Choroid plexus epithelial cell (primary cell): Measurements from ENCODE around the gene CRIP1.

ENCODE experiments used
- DNase-seq: peaks from one replicate; pipeline ENCODE4 v3.0.0-alpha.2; 2010; ENCODE audit warnings: low read depth
- H3K4me3 ChIP-seq: 2 replicates; pipeline ENCODE4 v1.5.1; 2011; ENCODE audit warnings: low read depth, mild to moderate bottlenecking, control low read depth, low read length, moderate library complexity
- CTCF ChIP-seq: conservative IDR thresholded peaks from 2 replicates; pipeline ENCODE4 v1.5.1; 2011; ENCODE audit warnings: low read depth, mild to moderate bottlenecking, control low read depth, inconsistent platforms, low read length, moderate library complexity

CRIP1 gene

GRCh38 chr14:105471823-105472485 lies 14.7 kb upstream of the CRIP1 start:
- H3K4me3 ChIP-seq = no peak overlapping the region
- TF ChIP-seq CTCF = no peak
- DNase-seq = no peak

DNA sequence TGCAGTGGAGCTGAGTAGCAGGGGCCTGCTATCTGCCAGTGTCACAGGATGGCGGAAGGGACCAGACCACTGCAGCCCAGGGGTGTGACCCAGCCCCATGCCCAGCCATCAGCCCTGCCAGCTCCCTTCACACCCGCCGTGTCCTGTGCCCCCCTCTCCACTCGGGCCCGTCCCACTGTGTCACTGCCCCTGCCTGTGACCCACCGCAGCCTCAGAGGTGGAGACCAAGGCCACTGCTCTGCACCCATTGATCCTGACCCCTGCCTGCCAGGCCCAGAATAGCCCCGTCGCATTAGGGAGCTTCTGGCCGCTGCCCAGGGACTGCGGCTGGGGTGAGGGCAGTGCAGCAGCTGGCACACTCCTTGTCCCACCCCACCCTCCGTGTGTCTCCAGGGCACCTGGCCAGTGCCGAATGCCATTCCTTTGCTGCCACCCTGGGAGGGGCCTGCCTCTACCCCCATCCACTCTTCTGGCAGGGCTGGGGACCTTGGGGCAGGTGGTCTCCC lies 14.1 kb upstream of the CRIP1 start:
- DNase-seq = no peak
- TF ChIP-seq CTCF = no peak

GRCh38 chr14:105473033-105473676 lies 13.5 kb upstream of the CRIP1 start:
- no peak overlapping the region for H3K4me3 ChIP-seq
- no peak for TF ChIP-seq CTCF
- DNase-seq = no peak

More for the DNA sequence above, 14.1 kb upstream of the CRIP1 start:
- H3K4me3 ChIP-seq = no peak overlapping the region

DNA sequence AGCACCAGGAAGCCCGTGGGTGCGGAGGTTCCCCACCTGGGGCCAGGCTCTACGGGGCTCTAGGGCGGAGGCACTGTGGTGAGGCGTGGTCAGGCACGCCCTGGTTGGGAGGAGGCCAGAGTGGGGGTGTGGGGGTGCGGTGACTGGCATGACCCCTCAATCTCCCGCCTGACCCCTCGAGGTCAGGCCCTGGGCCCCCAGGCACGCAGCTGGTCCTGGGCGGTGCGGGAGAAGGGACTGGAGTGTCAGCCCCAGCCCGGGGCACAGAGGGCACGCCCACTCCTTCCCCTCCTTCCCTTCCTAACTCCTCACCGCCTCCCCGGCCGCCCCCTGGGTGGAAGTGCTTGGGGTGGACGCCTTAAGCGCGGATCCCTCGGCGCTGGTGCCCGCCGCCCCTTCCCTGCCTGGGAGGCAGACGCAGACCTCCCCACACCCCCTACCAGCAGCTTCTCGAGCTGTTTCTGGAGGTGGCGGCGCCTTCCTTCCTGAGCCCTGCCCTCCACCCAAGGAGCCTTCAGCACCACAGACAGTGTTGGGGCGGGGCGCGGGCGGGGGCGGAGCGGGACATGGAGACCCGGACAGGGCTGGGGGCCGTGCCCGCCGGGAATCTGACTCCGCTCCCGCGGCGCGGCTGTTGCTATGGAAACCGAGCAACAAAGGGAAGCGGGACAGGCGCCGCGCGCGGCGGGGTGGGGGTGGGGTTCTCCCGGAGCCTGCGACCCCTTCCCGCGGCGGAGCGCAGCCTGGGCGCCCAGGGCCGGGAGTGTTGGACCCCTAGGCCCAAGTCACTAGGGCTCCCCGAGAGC lies 12.8 kb upstream of the CRIP1 start:
- no peak for TF ChIP-seq CTCF
- DNase-seq = peak; percentile 85
- H3K4me3 ChIP-seq = peak overlapping the region; percentile 63

- no peak for DNase-seq
- TF ChIP-seq CTCF = no peak
- peak within 1 kb of the TSS; percentile 63 for H3K4me3 ChIP-seq
These were observed 12.0 kb upstream of the CRIP1 start, which contains the start of gene CRIP2 for GRCh38 chr14:105474483-105475268. TSS of gene CRIP2 (plus strand) at chr14:105474821. CDS start at chr14:105474863, 42 bp downstream.
